GM12892 (cell line): ENCODE measurements around the gene ACAP3.

Source experiments
- POLR2A ChIP-seq: IDR thresholded peaks from 2 replicates; pipeline ENCODE4 v1.6.1; 2011; ENCODE audit warnings: low read depth, low read length, control low read depth
- POLR2AphosphoS5 ChIP-seq: IDR thresholded peaks from 2 replicates; pipeline ENCODE4 v1.6.1; 2011; ENCODE audit warnings: low read depth, low read length, control low read depth
- TAF1 ChIP-seq: IDR thresholded peaks from 2 replicates; pipeline ENCODE4 v1.6.1; 2011; ENCODE audit warnings: low read depth, mild to moderate bottlenecking, control low read depth, low read length, borderline replicate concordance

DNA sequence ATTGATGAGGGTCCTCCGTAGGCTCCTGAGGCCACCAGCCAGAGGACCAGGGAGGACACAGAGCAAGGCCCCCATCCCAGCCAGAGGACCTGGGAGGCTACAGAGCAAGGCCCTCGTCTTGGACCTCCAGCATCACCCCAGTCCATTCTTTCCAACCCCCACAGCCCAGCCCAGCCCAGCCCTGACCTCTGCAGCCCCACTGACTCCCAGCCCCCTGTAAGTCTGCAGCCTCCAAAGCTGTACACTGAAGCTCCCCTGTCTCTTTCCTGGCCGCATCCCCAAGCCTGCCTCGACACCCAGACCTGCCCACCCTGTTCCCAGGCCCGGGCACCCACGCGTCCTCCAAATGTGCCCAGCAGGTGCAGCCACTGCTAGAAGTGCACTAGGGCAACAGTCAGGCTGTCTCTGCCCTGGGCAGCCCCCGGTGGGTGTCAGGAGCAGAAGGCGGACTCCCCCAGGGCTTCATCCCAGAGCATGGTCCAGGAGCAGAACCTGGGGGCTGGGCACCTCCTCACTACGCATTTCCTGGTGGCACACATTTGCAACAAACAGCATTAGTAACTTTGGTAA, 39.4 kb upstream of the ACAP3 start:
- no peak for TF ChIP-seq POLR2A
- TF ChIP-seq POLR2AphosphoS5, result no peak
- TF ChIP-seq TAF1, result no peak
